Nephron (organoid): Measurements from ENCODE around the gene POU2F2.
A peak's percentile ranks its signal among the peaks of the same experiment; 100 is the strongest.

Experiments
- H3K27ac Mint-ChIP-seq, 3 experiments: 2 replicates each; pipeline ENCODE4 v1.8.0; 2020; ENCODE audit warnings: mixed read lengths in 3 of 3, mild to moderate bottlenecking in 2 of 3, moderate library complexity in 1 of 3
- H3K27me3 Mint-ChIP-seq: 2 replicates; pipeline ENCODE4 v1.8.0; 2021; ENCODE audit warnings: low read depth, mild to moderate bottlenecking, moderate library complexity, mixed read lengths
- H3K36me3 Mint-ChIP-seq: 2 replicates; pipeline ENCODE4 v1.8.0; 2020; ENCODE audit warnings: low read depth, mixed read lengths
- H3K4me1 Mint-ChIP-seq: 2 replicates; pipeline ENCODE4 v1.8.0; 2020; ENCODE audit warnings: mixed read lengths
- H3K4me3 Mint-ChIP-seq, 3 experiments: 2 replicates each; pipeline ENCODE4 v1.8.0; 2020; ENCODE audit warnings: mild to moderate bottlenecking in 3 of 3, mixed read lengths in 3 of 3, moderate library complexity in 2 of 3
- H3K9me3 Mint-ChIP-seq: 2 replicates; pipeline ENCODE4 v1.8.0; 2020; ENCODE audit warnings: mixed read lengths
- CTCF ChIP-seq, 3 experiments: fragments of 200-600 bp; sonication (generic); IDR thresholded peaks; one replicate each; pipeline ENCODE4 v1.5.0; 2021; ENCODE audit warnings: antibody characterized with exemption in 3 of 3; ENCODE audit not compliant: unreplicated experiment in 3 of 3

POU2F2 gene

GRCh38 chr19:42132030-42132628, at the start of gene POU2F2:
TSS of gene POU2F2 (minus strand) at chr19:42132446. CDS start at chr19:42132411, 35 bp downstream.
- Mint-ChIP-seq H3K27ac (no peak within 1 kb of the TSS), H3K4me3 (peak within 1 kb of the TSS; percentile 39 to 73 (median 67)), H3K4me1 (peaks cover 16% of the 10 kb centered on the region), H3K27me3 (peaks cover 73% of the 10 kb centered on the region), H3K9me3 (no peaks in the 10 kb centered on the region), H3K36me3 (no peaks in the 10 kb centered on the region)
- TF ChIP-seq CTCF (IDR thresholded peaks at IDR 0.05; ENCODE audit: unreplicated experiment in 3 of 3), result no peak

- H3K36me3 Mint-ChIP-seq, result no peaks in the 10 kb centered on the region
- TF ChIP-seq CTCF (IDR thresholded peaks at IDR 0.05; ENCODE audit: unreplicated experiment in 3 of 3), result no peak
- peaks cover 6% of the 10 kb centered on the region for H3K4me1 Mint-ChIP-seq
- no peak overlapping the region for H3K4me3 Mint-ChIP-seq
- H3K9me3 Mint-ChIP-seq, result no peaks in the 10 kb centered on the region
- peaks cover 47% of the 10 kb centered on the region for H3K27me3 Mint-ChIP-seq
- H3K27ac Mint-ChIP-seq, result no peak overlapping the region
Measured at GRCh38 chr19:42178791-42179674, 46.8 kb upstream of the POU2F2 start.

GRCh38 chr19:42177686-42178019, 45.4 kb upstream of the POU2F2 start:
- Mint-ChIP-seq H3K27me3 (peaks cover 49% of the 10 kb centered on the region), H3K27ac (no peak overlapping the region), H3K4me1 (peaks cover 6% of the 10 kb centered on the region), H3K4me3 (no peak overlapping the region), H3K9me3 (no peaks in the 10 kb centered on the region), H3K36me3 (no peaks in the 10 kb centered on the region)
- no peak for TF ChIP-seq CTCF (IDR thresholded peaks at IDR 0.05; ENCODE audit: unreplicated experiment in 3 of 3)

- H3K27ac Mint-ChIP-seq, result no peak overlapping the region
- peak; percentile 42 to 60 (median 51) for TF ChIP-seq CTCF (IDR thresholded peaks at IDR 0.05; ENCODE audit: unreplicated experiment in 3 of 3)
Measured at GRCh38 chr19:42176990-42177685, 44.9 kb upstream of the POU2F2 start.

GRCh38 chr19:42176649-42176989, 44.4 kb upstream of the POU2F2 start:
- H3K27me3 Mint-ChIP-seq, result peaks cover 39% of the 10 kb centered on the region
- peaks cover 13% of the 10 kb centered on the region for H3K4me1 Mint-ChIP-seq

More at GRCh38 chr19:42176990-42177685, 44.9 kb upstream of the POU2F2 start:
- no peak overlapping the region for H3K4me3 Mint-ChIP-seq
- H3K36me3 Mint-ChIP-seq, result no peaks in the 10 kb centered on the region
- peaks cover 8% of the 10 kb centered on the region for H3K4me1 Mint-ChIP-seq
- H3K27me3 Mint-ChIP-seq, result peaks cover 44% of the 10 kb centered on the region
- H3K9me3 Mint-ChIP-seq, result no peaks in the 10 kb centered on the region

More at GRCh38 chr19:42176649-42176989, 44.4 kb upstream of the POU2F2 start:
- Mint-ChIP-seq H3K27ac (no peak overlapping the region), H3K4me3 (peak overlapping the region; percentile 69 to 91 (median 89)), H3K36me3 (no peaks in the 10 kb centered on the region), H3K9me3 (no peaks in the 10 kb centered on the region)
- TF ChIP-seq CTCF (IDR thresholded peaks at IDR 0.05; ENCODE audit: unreplicated experiment in 3 of 3), result no peak
